ENCODE data around the gene ABHD17C.
A peak's percentile ranks its signal among the peaks of the same experiment; 100 is the strongest.
"Not testable (repeated sequence)": the region's sequence is repeated elsewhere in the genome, so short reads cannot be mapped to it uniquely, and the experiment has no call there.

ABHD17C gene

DNA sequence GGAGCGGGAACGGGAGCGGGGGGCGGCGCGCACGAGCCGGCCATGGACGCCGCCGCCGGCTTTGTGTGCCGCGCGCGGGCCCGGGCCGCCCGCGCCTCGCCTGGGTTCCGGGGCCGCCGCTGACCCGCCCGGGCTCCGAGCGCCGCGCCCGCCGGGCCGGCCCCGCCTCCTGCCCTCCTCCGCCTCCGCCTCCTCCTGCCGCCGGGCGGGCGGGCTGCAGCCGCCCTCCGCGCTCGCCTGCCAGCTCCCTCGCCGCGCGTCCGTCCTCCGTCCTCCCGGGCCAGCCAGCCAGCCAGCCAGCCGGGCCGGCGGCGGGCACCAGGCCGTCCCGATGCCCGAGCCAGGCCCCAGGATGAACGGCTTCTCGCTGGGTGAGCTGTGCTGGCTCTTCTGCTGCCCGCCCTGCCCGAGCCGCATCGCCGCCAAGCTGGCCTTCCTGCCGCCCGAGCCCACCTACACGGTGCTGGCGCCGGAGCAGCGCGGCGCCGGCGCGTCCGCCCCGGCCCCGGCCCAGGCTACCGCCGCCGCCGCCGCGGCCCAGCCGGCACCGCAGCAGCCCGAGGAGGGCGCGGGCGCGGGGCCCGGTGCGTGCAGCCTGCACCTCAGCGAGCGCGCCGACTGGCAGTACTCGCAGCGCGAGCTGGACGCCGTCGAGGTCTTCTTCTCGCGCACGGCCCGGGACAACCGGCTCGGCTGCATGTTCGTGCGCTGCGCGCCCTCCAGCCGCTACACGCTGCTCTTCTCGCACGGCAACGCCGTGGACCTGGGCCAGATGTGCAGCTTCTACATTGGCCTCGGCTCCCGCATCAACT is at the start of gene ABHD17C:
ABHD17C (plus strand) TSS at position 212 of the 812 bp plus-strand sequence; CDS start at position 332, 120 bp downstream.
- DNase-seq (ENCODE audit: low spot score), result peak; percentile 77

DNA sequence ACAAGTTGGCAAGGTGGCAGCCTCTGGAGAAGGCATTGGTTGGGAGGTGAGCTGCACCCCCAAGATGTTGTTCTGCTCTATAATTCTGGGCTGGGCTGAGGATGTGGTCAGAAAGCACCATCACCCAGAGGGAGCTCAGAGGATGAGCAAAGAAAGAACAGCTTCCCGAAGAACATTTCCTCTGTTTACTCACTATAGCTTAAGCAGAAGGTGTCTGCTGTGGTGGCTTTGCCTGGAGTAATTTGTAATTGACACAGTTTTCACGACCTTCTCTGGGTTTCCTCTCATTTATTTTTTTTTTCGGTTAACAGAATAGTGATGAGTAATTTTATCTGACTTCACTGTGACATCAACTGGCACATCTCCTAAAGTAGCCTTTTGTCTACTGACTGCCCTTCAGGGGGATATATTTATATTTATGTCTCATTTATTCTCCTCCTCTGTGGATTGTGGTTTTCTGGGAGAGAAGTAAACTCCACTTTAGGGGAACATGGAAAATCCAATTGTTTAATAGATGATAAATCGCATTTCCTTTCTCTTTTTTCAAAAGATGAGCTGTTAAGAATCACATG is 49.5 kb upstream of the ABHD17C start:
- DNase-seq (ENCODE audit: low spot score), result no peak

DNA sequence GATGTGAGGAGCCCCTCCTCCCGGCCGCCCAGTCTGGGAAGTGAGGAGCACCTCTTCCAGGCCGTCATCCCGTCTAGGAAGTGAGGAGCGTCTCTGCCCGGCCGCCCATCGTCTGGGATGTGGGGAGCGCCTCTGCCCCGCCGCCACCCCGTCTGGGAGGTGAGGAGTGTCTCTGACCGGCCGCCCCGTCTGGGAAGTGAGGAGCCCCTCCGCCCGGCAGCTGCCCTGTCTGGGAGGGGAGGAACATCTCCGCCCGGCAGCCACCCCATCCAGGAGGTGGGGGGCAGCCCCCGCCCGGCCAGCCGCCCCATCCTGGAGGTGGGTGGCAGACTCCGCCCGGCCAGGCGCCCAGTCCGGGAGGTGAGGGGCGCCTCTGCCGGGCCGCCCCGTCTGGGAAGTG is 47.7 kb upstream of the ABHD17C start:
- not testable (repeated sequence) for DNase-seq (ENCODE audit: low spot score)

DNA sequence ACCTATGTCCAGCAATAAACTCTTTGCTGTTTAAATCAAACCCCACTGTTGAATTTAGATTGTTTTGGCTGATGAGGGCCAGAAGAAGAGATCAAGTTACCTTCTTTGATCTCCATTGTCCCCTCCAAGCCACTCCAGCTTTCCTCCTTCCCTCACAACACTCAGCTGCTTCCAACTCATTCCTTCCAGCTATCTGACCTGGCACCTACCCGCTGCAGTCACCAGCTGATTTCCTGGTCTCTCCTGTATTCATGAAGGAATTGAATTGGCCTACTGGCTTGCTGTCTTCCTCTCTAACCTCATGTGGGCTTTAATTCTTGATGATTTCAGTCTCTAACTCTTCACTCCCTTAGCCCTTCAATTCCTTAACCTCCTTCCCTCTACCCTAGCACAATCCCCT is 40.8 kb upstream of the ABHD17C start:
- no peak for DNase-seq (ENCODE audit: low spot score)

DNA sequence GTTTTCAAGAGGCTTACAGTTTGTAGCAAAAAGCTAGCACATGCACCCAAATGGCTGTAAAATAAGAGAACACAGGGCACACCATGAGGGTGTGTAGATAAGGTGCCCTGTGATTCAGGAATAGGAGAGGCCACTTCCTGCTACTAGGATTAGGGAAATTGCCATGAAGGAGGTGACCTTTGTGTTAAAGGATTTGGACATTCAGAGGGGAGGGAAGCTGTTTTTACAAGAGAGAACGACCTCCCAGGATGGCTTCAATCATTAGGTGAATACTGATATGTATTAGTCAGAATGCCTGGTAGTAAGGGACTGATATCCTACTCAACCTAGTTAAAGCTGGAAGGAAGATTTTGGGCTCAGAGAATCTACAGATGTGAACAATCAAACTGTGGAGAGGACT is 35.7 kb upstream of the ABHD17C start:
- peak; percentile 72 for DNase-seq (ENCODE audit: low spot score)

DNA sequence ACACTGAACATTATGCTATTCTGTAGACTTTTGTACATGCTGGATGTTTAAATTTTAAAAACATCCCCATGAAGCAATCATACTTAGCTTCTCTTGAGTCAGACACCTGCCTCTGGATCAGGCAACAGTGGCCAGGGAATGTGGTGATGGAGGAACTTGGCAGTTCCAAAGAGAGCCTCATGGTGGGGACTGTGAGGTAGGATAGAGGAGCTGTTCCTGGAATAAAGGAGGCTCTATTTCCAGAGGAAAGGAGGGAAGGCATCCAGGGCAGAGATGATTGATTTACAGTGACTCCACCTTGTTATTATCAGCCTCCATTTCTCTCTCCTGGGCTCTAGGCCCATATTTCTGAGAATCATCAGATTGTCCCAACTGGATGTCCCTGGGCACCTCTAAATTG is 35.0 kb upstream of the ABHD17C start:
- peak; percentile 77 for DNase-seq (ENCODE audit: low spot score)

DNA sequence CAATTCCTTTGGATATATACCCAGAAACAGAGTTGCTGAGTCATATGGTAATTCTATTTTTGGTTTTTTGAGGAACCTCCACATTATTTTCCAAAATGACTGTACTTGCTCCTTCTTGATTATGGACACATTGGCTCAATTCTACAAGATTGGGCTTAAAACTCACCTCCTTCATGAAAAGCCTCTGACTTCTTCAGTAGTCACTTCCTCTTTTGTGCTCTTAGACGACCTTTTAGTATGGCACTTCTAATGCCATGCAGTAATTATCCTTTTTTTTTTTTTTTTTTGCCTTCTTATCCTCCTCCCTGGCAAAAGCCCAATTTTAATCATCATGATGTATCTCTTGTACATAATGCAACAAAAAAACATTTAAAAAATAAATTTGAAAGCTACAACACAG is 33.0 kb upstream of the ABHD17C start:
- DNase-seq (ENCODE audit: low spot score), result no peak

DNA sequence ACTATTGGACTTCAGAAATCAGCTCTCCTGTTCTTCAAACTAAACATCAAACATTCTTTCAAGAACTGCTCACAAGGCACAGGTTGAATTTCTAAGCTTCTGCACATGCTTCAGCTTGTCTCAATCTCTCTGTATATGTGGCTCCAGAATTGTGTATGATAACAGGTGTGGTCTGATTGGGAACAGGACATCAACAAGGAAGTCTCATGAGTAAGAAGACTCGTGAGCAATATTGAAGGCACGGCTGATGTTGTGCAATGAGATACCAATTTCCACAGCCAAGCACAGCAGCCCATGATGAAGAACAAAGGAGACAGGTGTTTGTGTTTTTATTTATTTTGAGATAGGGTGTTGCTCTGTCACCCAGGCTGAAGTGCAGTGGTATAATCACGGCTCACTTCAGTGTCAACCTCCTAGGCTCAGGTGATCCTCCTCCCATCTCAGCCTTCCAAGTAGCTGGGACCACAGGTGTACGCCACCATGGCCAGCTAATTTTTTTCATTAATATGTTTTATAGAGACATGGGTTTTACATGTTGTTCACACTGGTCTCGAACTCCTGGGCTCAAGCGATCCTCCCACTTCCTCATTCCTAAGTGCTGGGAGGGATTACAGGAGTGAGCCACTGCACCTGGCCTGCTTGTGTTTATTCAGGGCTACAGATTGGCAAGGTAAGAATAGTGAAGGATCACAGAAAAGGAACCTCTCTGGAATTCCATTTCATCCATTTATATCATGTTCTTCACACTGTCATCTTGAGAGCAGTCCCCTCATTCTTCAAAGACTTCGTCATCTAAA is 32.2 kb upstream of the ABHD17C start:
- DNase-seq (ENCODE audit: low spot score), result peak; percentile 33

DNA sequence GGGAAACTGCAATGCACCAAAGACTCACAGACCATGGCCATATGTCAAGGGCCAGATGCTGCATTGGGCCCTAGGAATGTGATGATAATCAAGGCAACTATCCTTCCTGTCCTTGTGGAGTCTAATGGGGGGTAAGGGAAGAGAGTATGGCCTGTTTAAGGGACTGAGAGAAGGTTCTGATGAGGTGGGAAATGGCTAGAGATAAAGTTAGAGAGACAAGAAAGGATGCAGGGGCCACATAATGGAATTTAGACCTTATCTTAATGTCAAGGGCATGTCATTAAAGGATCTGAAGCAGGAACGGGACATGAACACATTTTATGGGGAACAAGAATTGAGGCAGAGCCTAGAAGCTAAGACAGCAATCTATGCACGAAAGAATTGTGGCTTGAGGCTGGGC is 30.0 kb upstream of the ABHD17C start:
- no peak for DNase-seq (ENCODE audit: low spot score)

DNA sequence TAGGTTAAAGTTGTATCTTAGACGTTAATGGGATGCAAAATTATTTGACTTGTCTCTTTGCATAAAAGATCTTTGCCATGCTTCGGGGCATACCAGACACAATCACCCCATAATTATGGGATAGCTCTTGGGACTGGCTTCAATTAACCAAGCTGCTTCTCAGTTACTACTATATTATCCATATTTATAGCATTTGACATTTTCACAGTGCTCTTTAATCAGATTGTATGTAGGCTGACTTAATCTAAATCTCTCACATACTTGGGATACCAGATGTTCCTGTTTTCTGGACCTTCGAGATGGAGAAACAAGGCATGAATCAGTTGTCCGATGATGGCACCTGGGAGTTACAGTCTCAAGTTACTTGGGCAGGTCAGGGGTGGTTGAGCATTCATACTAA is 27.2 kb upstream of the ABHD17C start:
- DNase-seq (ENCODE audit: low spot score), result no peak

DNA sequence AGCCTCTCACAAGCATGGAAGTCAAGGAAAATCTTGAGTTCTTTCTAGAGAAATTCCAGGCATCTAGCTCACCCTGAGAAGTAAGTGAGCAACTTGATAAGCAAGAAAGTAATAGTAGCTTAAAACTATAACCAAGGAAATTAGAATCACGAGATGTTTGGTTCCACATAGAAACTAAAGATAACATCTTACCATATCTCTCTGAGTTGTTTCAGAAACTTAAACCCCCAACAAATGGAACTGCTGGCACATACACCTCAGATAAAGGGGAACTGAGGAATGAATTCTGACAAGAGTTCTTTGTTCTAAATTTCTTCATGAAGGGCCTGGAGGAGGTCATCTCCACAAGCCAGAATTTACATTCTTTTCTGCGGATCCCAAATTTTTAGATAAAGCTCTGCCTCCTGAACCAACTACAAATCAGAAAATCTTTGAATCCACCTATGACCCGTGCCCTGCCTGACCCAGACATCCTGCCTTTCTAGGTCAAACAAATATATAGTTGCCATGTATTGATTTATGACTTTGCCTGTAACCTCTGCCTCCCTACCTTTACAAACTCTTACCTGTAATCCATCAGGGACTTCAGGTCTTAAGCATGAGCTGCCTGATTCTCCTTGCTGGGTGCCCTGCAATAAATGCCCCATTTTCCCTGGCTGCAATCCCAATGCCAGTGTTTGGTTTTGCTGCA is 26.4 kb upstream of the ABHD17C start:
- no peak for DNase-seq (ENCODE audit: low spot score)

DNA sequence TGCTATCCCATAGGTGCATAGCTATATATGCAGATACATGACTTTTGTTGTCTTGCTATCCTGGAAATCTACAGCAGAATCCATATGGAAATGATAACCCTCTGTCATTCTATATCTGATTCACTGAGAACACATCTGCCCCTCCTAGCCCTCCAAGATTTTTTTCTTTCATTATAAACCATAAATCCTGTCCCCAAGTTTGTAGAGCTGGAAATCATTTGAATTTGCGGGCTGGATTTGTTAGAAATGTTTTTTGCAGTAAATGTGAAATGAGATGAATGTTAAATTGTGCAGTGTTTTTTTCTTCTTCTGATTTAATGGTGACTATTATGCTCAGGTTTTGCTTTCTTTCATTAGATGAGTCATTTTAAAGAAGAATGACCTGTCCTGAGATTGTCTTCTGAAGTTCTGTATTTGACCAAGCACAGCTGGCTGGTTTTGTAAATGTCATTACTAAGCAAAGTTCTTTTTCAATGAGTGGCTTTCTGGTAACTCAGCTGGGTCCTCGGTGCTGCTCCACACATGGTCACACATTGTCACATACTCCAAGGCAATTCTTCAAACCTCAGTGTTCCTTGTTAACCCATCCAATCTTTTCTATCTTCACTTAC is 25.3 kb upstream of the ABHD17C start:
- no peak for DNase-seq (ENCODE audit: low spot score)

DNA sequence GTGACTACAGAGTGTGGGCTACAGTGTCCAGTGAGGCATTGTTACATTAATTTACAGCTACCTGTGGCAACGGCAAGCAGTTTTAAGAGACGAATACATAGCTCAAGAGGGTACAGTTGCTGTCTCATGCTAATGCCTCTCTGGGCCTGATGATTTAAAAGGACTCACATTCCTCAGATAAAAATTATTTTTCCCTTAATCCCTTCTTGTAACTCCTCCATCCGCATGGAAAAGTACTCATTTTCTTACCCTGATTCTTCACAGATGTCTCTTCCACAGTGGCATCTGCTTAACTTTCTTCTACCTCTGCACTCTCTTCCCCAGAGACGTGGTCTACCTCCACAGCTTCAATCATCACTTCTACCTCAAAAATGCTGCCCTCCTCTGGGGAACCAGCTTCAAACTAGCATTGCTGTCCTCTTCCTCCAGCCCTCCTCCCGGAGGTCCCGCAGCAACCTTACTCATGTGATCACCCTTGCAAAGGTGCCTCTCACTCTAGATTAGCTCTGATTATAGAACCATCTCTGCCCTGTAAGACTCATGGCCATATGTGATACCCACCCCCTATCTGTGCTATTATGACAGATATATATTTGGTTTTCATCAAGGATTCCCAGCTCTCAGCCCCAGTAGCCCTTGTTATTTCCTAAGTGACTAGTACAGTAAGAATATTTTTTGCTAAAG is 21.4 kb upstream of the ABHD17C start:
- DNase-seq (ENCODE audit: low spot score), result no peak

DNA sequence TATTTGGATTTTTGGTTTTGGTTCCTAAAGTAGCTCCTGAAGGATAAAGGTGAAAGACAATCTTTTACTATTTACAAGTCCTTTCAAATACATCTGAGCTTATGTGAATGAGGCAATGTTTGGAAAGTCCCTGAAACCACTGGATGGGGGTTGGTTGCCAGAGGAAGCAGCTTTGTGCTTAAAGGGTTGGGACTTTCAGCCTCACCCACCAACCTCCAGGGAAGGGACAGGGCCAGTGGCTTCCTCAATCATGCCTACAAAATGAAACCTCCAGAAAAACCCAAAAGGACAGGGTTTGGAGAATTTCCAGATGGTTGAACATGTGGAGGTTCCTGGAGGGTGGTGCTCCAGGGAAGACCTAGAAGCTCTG is 20.9 kb upstream of the ABHD17C start:
- DNase-seq (ENCODE audit: low spot score), result no peak

DNA sequence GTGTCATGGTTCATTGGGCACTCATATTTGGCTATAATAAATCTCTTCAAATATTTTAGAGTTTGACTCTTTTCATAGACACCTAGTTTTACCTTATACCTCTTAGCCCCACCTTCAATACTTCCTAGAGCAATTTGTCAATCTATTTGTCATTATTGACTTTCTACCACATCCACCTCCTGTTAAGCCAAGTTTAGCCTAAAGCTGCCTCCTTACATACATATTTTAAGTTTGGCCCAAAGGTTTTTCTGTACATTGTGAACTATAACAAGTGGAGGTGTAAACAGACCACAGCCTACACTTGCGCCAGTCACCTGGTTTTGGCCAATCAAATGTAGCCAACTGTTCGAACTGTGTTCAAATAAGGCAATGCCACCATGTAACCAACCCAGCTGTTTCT is 18.1 kb upstream of the ABHD17C start:
- DNase-seq (ENCODE audit: low spot score), result no peak

DNA sequence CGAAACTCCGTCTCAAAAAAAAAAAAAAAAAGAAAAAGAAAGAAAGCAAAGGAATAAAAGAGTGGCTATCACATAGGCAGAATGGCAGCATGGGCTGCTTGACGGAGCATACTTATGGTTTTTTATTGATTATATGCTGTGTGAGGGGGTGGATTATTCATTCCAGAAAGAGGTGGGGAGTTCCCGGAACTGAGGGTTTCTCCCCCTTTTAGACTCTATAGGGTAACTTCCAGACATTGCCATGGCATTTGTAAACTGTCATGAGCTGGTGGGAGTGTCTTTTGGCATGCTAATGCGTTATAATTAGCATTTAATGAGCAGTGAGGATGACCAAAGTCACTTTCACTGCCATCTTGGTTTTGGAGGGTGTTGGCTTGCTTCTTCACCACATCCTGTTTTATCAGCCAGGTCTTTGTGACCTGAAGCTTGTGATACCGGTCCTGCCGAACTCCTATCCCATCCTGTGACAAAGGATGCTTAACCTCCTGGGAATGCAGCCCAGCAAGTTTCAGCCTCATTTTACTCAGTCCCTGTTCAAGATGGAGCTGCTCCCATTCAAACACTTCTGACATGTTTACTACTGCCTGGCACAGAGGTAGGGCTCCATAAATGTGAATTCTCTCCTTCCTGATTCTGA is 15.8 kb upstream of the ABHD17C start:
- DNase-seq (ENCODE audit: low spot score), result peak; percentile 78

DNA sequence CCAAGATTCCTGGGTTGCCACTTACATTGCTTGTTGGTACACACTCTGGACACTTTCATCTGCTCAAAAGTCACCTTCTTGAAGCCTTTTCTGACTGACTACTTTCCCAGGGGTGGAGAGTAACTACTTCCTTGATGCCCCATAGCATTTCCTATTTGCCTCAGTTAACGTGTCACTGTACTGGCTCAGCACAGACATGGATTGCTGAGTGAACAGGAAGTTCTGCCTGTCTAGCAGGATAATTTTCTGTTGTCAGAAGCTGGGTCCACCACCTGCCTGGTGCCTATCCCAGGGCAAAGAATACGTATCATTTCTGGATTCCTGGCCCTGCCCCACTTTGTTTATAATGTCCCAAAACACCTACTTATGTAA is 15.3 kb upstream of the ABHD17C start:
- peak; percentile 58 for DNase-seq (ENCODE audit: low spot score)

DNA sequence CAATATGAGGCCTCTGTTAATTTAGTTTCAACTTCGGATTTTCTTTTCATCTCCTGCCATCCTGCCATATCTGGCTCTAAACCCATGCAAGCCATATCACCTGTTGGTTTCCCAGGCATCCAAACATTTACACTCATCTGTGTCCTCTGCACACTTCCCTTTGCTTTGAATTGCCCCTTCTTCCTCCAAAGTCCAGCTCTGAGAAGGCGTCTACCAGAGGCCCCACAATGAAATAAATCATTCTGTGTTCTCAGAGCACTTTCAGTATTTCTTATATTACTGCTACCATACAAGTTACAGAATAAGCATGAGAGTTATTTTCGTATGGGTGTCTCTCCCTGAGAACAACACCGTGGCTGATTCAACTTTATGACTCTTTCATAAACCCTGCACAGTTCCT is 12.9 kb upstream of the ABHD17C start:
- DNase-seq (ENCODE audit: low spot score), result no peak

DNA sequence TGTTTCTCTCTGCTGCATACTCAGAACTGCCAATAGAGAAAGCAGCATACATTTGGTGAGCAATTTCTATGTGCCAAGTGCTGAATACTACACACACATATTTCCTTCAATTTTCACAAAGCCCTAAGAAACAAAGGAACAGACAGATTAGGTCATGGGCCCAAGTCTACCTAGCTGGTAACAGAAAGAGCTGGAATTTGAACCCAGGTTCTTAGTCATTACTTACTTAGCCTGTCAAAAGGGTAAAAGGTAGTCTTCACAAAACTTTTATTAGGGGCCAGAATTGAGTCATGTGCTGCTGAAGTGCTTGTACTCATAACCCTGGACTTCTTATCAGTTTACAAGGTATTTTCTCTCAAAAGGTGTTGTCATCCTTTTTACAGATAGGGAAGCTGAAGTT is 10.4 kb upstream of the ABHD17C start:
- peak; percentile 89 for DNase-seq (ENCODE audit: low spot score)

DNA sequence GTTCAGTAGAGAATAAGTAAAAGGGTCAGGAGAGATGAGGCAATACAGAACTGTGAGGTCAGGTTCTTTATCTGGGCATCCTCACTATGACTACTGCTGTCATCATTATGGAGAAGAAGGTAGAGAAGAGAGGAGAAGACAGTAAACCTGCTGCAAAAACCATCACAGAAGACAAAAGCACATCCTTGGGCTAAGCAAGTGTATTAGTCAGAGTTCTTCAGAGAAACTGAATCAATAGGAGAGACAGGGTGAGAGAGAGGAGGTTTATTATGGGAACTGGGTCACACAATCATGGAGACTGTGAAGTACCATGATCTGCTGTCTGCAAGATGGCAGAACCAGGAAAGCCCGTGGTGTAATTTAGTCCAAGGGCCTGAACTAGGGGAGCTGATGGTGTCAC is 9.5 kb upstream of the ABHD17C start:
- DNase-seq (ENCODE audit: low spot score), result no peak

DNA sequence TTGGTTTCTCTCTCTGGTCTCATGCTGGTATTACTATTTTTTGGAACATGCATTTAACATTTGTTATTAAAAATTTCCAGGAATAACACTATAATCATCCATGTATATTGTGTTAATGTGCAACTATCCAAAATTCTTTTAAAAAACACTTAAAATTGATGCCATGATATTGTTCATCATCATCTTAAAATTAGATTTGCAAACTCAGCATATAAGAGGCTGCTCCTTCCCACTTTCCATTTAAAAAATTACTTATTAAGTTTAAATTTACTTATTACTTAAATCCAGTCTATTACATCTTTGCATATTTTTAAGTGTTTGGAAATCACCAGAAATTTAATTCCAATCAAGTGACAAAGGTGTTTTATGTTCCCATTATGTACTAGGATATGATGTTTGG is 5.8 kb upstream of the ABHD17C start:
- DNase-seq (ENCODE audit: low spot score), result no peak

All from LoVo (cell line).